Neuronal stem cell (in vitro differentiated cells): ENCODE results near the gene OR8B4.

ENCODE experiments used
- DNase-seq: peaks from one replicate; pipeline ENCODE4 v3.0.0-alpha.2; 2013; ENCODE audit warnings: low spot score
- H2AFZ ChIP-seq: one replicate; pipeline ENCODE4 v1.6.1; 2013; ENCODE audit warnings: mild to moderate bottlenecking, low read length, inconsistent platforms
- H2AK5ac ChIP-seq: 2 replicates; pipeline ENCODE4 v1.6.1; 2013; ENCODE audit warnings: low read depth, mild to moderate bottlenecking, inconsistent platforms, low read length, moderate library complexity, mixed read lengths
- H2BK120ac ChIP-seq: 2 replicates; pipeline ENCODE4 v1.6.1; 2013; ENCODE audit warnings: low read depth, mild to moderate bottlenecking, inconsistent platforms, low read length, moderate library complexity, mixed read lengths
- H2BK12ac ChIP-seq: one replicate; pipeline ENCODE4 v1.6.1; 2013; ENCODE audit warnings: low read length, inconsistent platforms
- H2BK15ac ChIP-seq: 2 replicates; pipeline ENCODE4 v1.6.1; 2013; ENCODE audit warnings: mild to moderate bottlenecking, low read length, inconsistent platforms, mixed read lengths
- H2BK5ac ChIP-seq: one replicate; pipeline ENCODE4 v1.6.1; 2013; ENCODE audit warnings: inconsistent platforms, mild to moderate bottlenecking, low read length, moderate library complexity
- H3K14ac ChIP-seq: one replicate; pipeline ENCODE4 v1.6.1; 2013; ENCODE audit warnings: low read length, inconsistent platforms
- H3K18ac ChIP-seq: 2 replicates; pipeline ENCODE4 v1.6.1; 2013; ENCODE audit warnings: low read length, inconsistent platforms
- H3K23ac ChIP-seq: 2 replicates; pipeline ENCODE4 v1.6.1; 2013; ENCODE audit warnings: low read depth, mild to moderate bottlenecking, mixed read lengths, low read length, inconsistent platforms; ENCODE audit not compliant: poor library complexity
- H3K27ac ChIP-seq: replicated peaks from 3 replicates; pipeline ENCODE4 v1.5.1; 2013; ENCODE audit warnings: low read length, inconsistent platforms
- H3K27me3 ChIP-seq, 3 experiments: 2 replicates each; pipeline ENCODE4 v1.6.1; 2013; ENCODE audit warnings: low read length in 3 of 3, mild to moderate bottlenecking in 2 of 3, inconsistent platforms in 1 of 3, low read depth in 1 of 3, mixed read lengths in 1 of 3, moderate library complexity in 1 of 3; ENCODE audit not compliant: control insufficient read depth in 3 of 3, insufficient read depth in 3 of 3
- H3K36me3 ChIP-seq, 2 donors: replicated peaks in 1 of 2; 2 replicates each; pipeline ENCODE4 v1.6.1; 2013; ENCODE audit warnings: low read length in 2 of 2; ENCODE audit not compliant: control insufficient read depth in 2 of 2, insufficient read depth in 2 of 2
- H3K4ac ChIP-seq: 2 replicates; pipeline ENCODE4 v1.6.1; 2013; ENCODE audit warnings: inconsistent platforms, mild to moderate bottlenecking, low read length, moderate library complexity
- H3K4me1 ChIP-seq, 2 donors: 1 replicate in 1 of 2; 2 replicates in 1 of 2; pipeline ENCODE4 v1.6.1; 2013; ENCODE audit warnings: low read length in 2 of 2, low read depth in 1 of 2; ENCODE audit not compliant: control insufficient read depth in 2 of 2, insufficient read depth in 1 of 2
- H3K4me2 ChIP-seq: one replicate; pipeline ENCODE4 v1.6.1; 2013; ENCODE audit warnings: mild to moderate bottlenecking, low read length, inconsistent platforms; ENCODE audit not compliant: insufficient read depth, poor library complexity, severe bottlenecking
- H3K4me3 ChIP-seq, 2 donors: 2 replicates each; pipeline ENCODE4 v1.5.1; 2013; ENCODE audit warnings: low read length in 2 of 2, mild to moderate bottlenecking in 2 of 2, inconsistent platforms in 1 of 2, moderate library complexity in 1 of 2
- H3K79me1 ChIP-seq: one replicate; pipeline ENCODE4 v1.6.1; 2013; ENCODE audit warnings: low read depth, mild to moderate bottlenecking, inconsistent platforms, low read length, moderate library complexity
- H3K9ac ChIP-seq: one replicate; pipeline ENCODE4 v1.6.1; 2013; ENCODE audit warnings: mild to moderate bottlenecking, low read depth, low read length, inconsistent platforms; ENCODE audit not compliant: poor library complexity
- H3K9me3 ChIP-seq, 2 donors: replicated peaks in 1 of 2; 2 replicates each; pipeline versions ENCODE3 to v1.6.1; 2013; ENCODE audit warnings: low read length in 2 of 2, mild to moderate bottlenecking in 2 of 2, inconsistent platforms in 1 of 2, low read depth in 1 of 2, mixed read lengths in 1 of 2, moderate library complexity in 1 of 2; ENCODE audit not compliant: control insufficient read depth in 2 of 2, insufficient read depth in 1 of 2
- H4K8ac ChIP-seq: one replicate; pipeline ENCODE4 v1.6.1; 2013; ENCODE audit warnings: low read depth, mild to moderate bottlenecking, inconsistent platforms, low read length, moderate library complexity
- H4K91ac ChIP-seq: one replicate; pipeline ENCODE4 v1.6.1; 2013; ENCODE audit warnings: low read length, low read depth, mild to moderate bottlenecking, inconsistent platforms; ENCODE audit not compliant: poor library complexity
- whole genome bisulfite sequencing, 2 donors: extraction: QIAGEN DNeasy Blood & Tissue Kit; methylation state at CpG; one replicate each; pipeline ENCODE4 v1.1.7; 2013; ENCODE audit warnings: missing lambda C conversion rate in 2 of 2, mixed read lengths in 1 of 2; ENCODE audit not compliant: insufficient read length in 2 of 2, insufficient replicate concordance in 1 of 2; ENCODE audit errors: extremely low coverage in 2 of 2; 5-methylcytosine and 5-hydroxymethylcytosine counted together

Gene OR8B4

GRCh38 chr11:124445646-124446150, 21.0 kb upstream of the OR8B4 start, which contains the start of gene OR8B8:
Gene OR8B8, minus strand, starts transcription at chr11:124445696. Its CDS starts 4,611 bp downstream, at chr11:124441085.
- no peak within 1 kb of the TSS for H3K9ac ChIP-seq
- no peak within 1 kb of the TSS for H2BK15ac ChIP-seq
- H3K4me3 ChIP-seq, result no peak within 1 kb of the TSS
- no peak within 1 kb of the TSS for H2AK5ac ChIP-seq
- no peak within 1 kb of the TSS for H4K8ac ChIP-seq
- no peak within 1 kb of the TSS for H3K23ac ChIP-seq
- no peak within 1 kb of the TSS for H3K14ac ChIP-seq
- no peak within 1 kb of the TSS for H2BK12ac ChIP-seq
- no peak within 1 kb of the TSS for H2AFZ ChIP-seq
- H3K9me3 ChIP-seq, result no peaks in the 10 kb centered on the region
- H3K36me3 ChIP-seq, result no peaks in the 10 kb centered on the region
- DNase-seq, result no peak
- H3K4me2 ChIP-seq, result no peak within 1 kb of the TSS
- no peak within 1 kb of the TSS for H2BK5ac ChIP-seq
- H3K27ac ChIP-seq, result no peak within 1 kb of the TSS
- WGBS, 2 donors, result no CpG with 5 or more reads among the region's 1 CpG
- no peaks in the 10 kb centered on the region for H3K27me3 ChIP-seq
- no peaks in the 10 kb centered on the region for H3K79me1 ChIP-seq
- no peak within 1 kb of the TSS for H3K4ac ChIP-seq
- no peak within 1 kb of the TSS for H3K18ac ChIP-seq
- no peaks in the 10 kb centered on the region for H3K4me1 ChIP-seq
- H4K91ac ChIP-seq, result no peak within 1 kb of the TSS
- no peak within 1 kb of the TSS for H2BK120ac ChIP-seq

DNA sequence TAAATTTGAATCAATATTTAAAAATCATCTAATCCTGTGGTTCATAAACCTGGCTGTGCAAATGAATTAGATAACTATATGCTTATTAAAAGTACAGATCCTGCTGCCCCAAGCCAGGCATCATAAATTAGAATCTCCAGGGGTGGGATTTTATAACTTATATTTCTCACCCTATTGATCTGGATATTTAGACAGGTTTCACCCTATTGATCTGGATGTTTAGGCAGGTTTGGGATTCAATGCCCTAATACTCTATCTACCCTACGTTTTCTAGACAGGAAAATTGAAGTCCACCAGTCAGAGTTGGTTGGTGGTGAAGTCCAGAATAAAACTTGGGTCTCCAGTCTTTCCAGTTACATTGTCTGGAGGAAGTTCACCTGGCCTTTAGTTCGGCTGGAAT, 18.2 kb upstream of the OR8B4 start:
- Histone ChIP-seq H2AFZ (no peak overlapping the region), H3K9ac (no peak overlapping the region), H2AK5ac (no peak overlapping the region), H3K27ac (no peak overlapping the region), H3K4me1 (no peaks in the 10 kb centered on the region), H3K9me3 (no peaks in the 10 kb centered on the region), H3K14ac (no peak overlapping the region), H2BK120ac (no peak overlapping the region), H3K23ac (no peak overlapping the region), H3K4ac (no peak overlapping the region), H3K18ac (no peak overlapping the region), H2BK15ac (no peak overlapping the region), H4K8ac (no peak overlapping the region), H3K79me1 (no peaks in the 10 kb centered on the region), H3K27me3 (no peaks in the 10 kb centered on the region), H3K4me2 (no peak overlapping the region), H3K36me3 (no peaks in the 10 kb centered on the region), H4K91ac (no peak overlapping the region), H2BK12ac (no peak overlapping the region), H3K4me3 (no peak overlapping the region), H2BK5ac (no peak overlapping the region)
- no peak for DNase-seq
- no CpG with 5 or more reads among the region's 2 CpGs for WGBS, 2 donors

DNA sequence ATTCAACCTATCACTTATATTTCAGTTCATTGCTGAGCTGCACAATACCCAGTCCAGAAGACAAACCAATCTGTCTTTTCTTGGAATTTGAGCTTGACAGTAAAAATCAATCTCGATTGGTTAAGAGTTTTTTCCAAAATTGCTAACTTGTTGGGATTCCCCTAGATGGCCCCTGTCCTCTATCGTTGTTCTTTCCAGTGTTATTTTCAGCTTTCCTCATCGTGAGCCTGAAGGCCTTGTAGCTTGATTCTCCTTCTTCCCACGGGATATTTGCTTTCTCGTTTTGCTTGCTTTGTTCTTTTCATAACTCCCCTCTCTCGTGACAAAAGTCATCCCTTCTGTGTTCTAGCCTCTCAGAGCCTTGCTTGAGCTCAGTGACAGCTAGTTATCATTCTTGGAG, 17.8 kb upstream of the OR8B4 start:
- Histone ChIP-seq H3K9me3 (no peaks in the 10 kb centered on the region), H3K9ac (no peak overlapping the region), H2BK5ac (no peak overlapping the region), H3K36me3 (no peaks in the 10 kb centered on the region), H3K4me1 (no peaks in the 10 kb centered on the region), H4K8ac (no peak overlapping the region), H3K23ac (no peak overlapping the region), H3K27ac (no peak overlapping the region), H3K14ac (no peak overlapping the region), H3K18ac (no peak overlapping the region), H2AK5ac (no peak overlapping the region), H3K4ac (no peak overlapping the region), H2BK12ac (no peak overlapping the region), H4K91ac (no peak overlapping the region), H3K79me1 (no peaks in the 10 kb centered on the region), H3K4me2 (no peak overlapping the region), H2BK15ac (no peak overlapping the region), H2AFZ (no peak overlapping the region), H3K27me3 (no peaks in the 10 kb centered on the region), H3K4me3 (no peak overlapping the region), H2BK120ac (no peak overlapping the region)
- no CpG with 5 or more reads among the region's 6 CpGs for WGBS, 2 donors
- no peak for DNase-seq

- H2BK12ac ChIP-seq, result no peak overlapping the region
- H3K27ac ChIP-seq, result no peak overlapping the region
- no peaks in the 10 kb centered on the region for H3K27me3 ChIP-seq
- no peaks in the 10 kb centered on the region for H3K4me1 ChIP-seq
- no peaks in the 10 kb centered on the region for H3K36me3 ChIP-seq
- no peak overlapping the region for H3K4ac ChIP-seq
- no peak overlapping the region for H2AFZ ChIP-seq
- H2BK120ac ChIP-seq, result no peak overlapping the region
- no peak overlapping the region for H3K18ac ChIP-seq
- no peak overlapping the region for H3K4me2 ChIP-seq
- DNase-seq, result no peak
- no peak overlapping the region for H2BK5ac ChIP-seq
- no peak overlapping the region for H2AK5ac ChIP-seq
- no peaks in the 10 kb centered on the region for H3K79me1 ChIP-seq
- H3K23ac ChIP-seq, result no peak overlapping the region
- no peak overlapping the region for H4K8ac ChIP-seq
- no CpG with 5 or more reads among the region's 7 CpGs for WGBS, 2 donors
- H2BK15ac ChIP-seq, result no peak overlapping the region
- H3K14ac ChIP-seq, result no peak overlapping the region
- H3K9me3 ChIP-seq, result no peaks in the 10 kb centered on the region
- H3K4me3 ChIP-seq, result no peak overlapping the region
- no peak overlapping the region for H4K91ac ChIP-seq
- H3K9ac ChIP-seq, result no peak overlapping the region
These were observed 16.8 kb upstream of the OR8B4 start for GRCh38 chr11:124441519-124441918.
